ENCODE measurements around the gene ADARB1. TPM values are rescaled to one million over a fixed set of nuclear protein-coding genes. Genes with fewer than 3 reads are reported as not detected.

The ADARB1 gene
- total RNA-seq, 2 experiments from 2014 or later: 6.6 to 20.5 TPM

GRCh38 chr21:45196620-45197019 lies 122.2 kb downstream of the ADARB1 start:
- Histone ChIP-seq H3K4me1 (ENCODE audit: insufficient read depth, low read length, poor library complexity, severe bottlenecking) (no peaks in the 10 kb centered on the region), H4K20me1 (ENCODE audit: insufficient read depth, low read length) (no peaks in the 10 kb centered on the region), H2AFZ (ENCODE audit: low read length) (no peak overlapping the region), H3K4me3 (ENCODE audit: low read depth, low read length, poor library complexity, severe bottlenecking) (no peak overlapping the region), H3K79me2 (ENCODE audit: insufficient read depth, low read depth, low read length) (no peaks in the 10 kb centered on the region), H3K9me3 (ENCODE audit: low read length) (no peaks in the 10 kb centered on the region), H3K36me3 (ENCODE audit: insufficient read depth, low read length) (no peaks in the 10 kb centered on the region), H3K4me2 (ENCODE audit: low read length) (no peak overlapping the region), H3K27ac (ENCODE audit: low read depth, low read length, poor library complexity, severe bottlenecking) (no peak overlapping the region), H3K9me2 (ENCODE audit: insufficient read depth, low read length) (no peaks in the 10 kb centered on the region)
- intact Hi-C loops (cut with micrococcal nuclease; ENCODE audit: unreplicated experiment): no loop called here
- CTCF ChIA-PET (ENCODE audit: unreplicated experiment): no interaction called here
- BruUV-seq (replicated peaks): no TSS peak
- DNase-seq (ENCODE audit: low spot score): no peak
- no peak for TF ChIP-seq CTCF (conservative IDR thresholded peaks at IDR 0.05; ENCODE audit: low read length)
- TF ChIP-seq EZH2phosphoT487 (IDR thresholded peaks at IDR 0.05; ENCODE audit: borderline replicate concordance, low read depth, low read length): no peak
- POLR2A ChIA-PET: no interaction called here

- no peaks in the 10 kb centered on the region for H3K9me2 ChIP-seq (ENCODE audit: insufficient read depth, low read length)
- no peaks in the 10 kb centered on the region for H3K36me3 ChIP-seq (ENCODE audit: insufficient read depth, low read length)
- intact Hi-C loops (cut with micrococcal nuclease; ENCODE audit: unreplicated experiment): no loop called here
- H3K4me3 ChIP-seq (ENCODE audit: low read depth, low read length, poor library complexity, severe bottlenecking): no peak overlapping the region
- no peaks in the 10 kb centered on the region for H3K79me2 ChIP-seq (ENCODE audit: insufficient read depth, low read depth, low read length)
- ChIA-PET POLR2A (no interaction called here), CTCF (ENCODE audit: unreplicated experiment) (no interaction called here)
- no peak overlapping the region for H3K27ac ChIP-seq (ENCODE audit: low read depth, low read length, poor library complexity, severe bottlenecking)
- H2AFZ ChIP-seq (ENCODE audit: low read length): no peak overlapping the region
- no peak for DNase-seq (ENCODE audit: low spot score)
- H4K20me1 ChIP-seq (ENCODE audit: insufficient read depth, low read length): no peaks in the 10 kb centered on the region
- no TSS peak for BruUV-seq (replicated peaks)
- TF ChIP-seq EZH2phosphoT487 (IDR thresholded peaks at IDR 0.05; ENCODE audit: borderline replicate concordance, low read depth, low read length): no peak
- no peak for TF ChIP-seq CTCF (conservative IDR thresholded peaks at IDR 0.05; ENCODE audit: low read length)
- H3K4me2 ChIP-seq (ENCODE audit: low read length): no peak overlapping the region
- H3K4me1 ChIP-seq (ENCODE audit: insufficient read depth, low read length, poor library complexity, severe bottlenecking): no peaks in the 10 kb centered on the region
- no peaks in the 10 kb centered on the region for H3K9me3 ChIP-seq (ENCODE audit: low read length)
Measured at GRCh38 chr21:45199201-45199600, 124.8 kb downstream of the ADARB1 start.

- H3K4me1 ChIP-seq (ENCODE audit: insufficient read depth, low read length, poor library complexity, severe bottlenecking): no peaks in the 10 kb centered on the region
- H3K9me3 ChIP-seq (ENCODE audit: low read length): no peaks in the 10 kb centered on the region
- no peak for DNase-seq (ENCODE audit: low spot score)
- no peak overlapping the region for H3K4me3 ChIP-seq (ENCODE audit: low read depth, low read length, poor library complexity, severe bottlenecking)
- no peak overlapping the region for H3K27ac ChIP-seq (ENCODE audit: low read depth, low read length, poor library complexity, severe bottlenecking)
- H3K79me2 ChIP-seq (ENCODE audit: insufficient read depth, low read depth, low read length): no peaks in the 10 kb centered on the region
- H3K4me2 ChIP-seq (ENCODE audit: low read length): no peak overlapping the region
- H2AFZ ChIP-seq (ENCODE audit: low read length): no peak overlapping the region
- no peaks in the 10 kb centered on the region for H3K9me2 ChIP-seq (ENCODE audit: insufficient read depth, low read length)
- TF ChIP-seq CTCF (conservative IDR thresholded peaks at IDR 0.05; ENCODE audit: low read length): no peak
- no peak for TF ChIP-seq EZH2phosphoT487 (IDR thresholded peaks at IDR 0.05; ENCODE audit: borderline replicate concordance, low read depth, low read length)
- BruUV-seq (replicated peaks): no TSS peak
- POLR2A ChIA-PET: no interaction called here
- CTCF ChIA-PET (ENCODE audit: unreplicated experiment): no interaction called here
- H3K36me3 ChIP-seq (ENCODE audit: insufficient read depth, low read length): no peaks in the 10 kb centered on the region
- no peaks in the 10 kb centered on the region for H4K20me1 ChIP-seq (ENCODE audit: insufficient read depth, low read length)
- intact Hi-C loops (cut with micrococcal nuclease; ENCODE audit: unreplicated experiment): no loop called here
Measured at GRCh38 chr21:45200031-45200430, 125.7 kb downstream of the ADARB1 start.

All from OCI-LY7 (cell line).